ENCODE measurements around the gene GSTM4. TPM values are rescaled to one million over a fixed set of nuclear protein-coding genes. Genes with fewer than 3 reads are reported as not detected.

GSTM4 gene
- total RNA-seq, 3 donors from 2014 or later (not counting 1 experiment from before 2014, with no cell fraction given): 20.5 to 48.8 (median 47.1) TPM

- no peaks in the 10 kb centered on the region for H3K9me3 Mint-ChIP-seq
Observed at GRCh38 chr1:109616391-109616790, 39.5 kb upstream of the GSTM4 start.

DNA sequence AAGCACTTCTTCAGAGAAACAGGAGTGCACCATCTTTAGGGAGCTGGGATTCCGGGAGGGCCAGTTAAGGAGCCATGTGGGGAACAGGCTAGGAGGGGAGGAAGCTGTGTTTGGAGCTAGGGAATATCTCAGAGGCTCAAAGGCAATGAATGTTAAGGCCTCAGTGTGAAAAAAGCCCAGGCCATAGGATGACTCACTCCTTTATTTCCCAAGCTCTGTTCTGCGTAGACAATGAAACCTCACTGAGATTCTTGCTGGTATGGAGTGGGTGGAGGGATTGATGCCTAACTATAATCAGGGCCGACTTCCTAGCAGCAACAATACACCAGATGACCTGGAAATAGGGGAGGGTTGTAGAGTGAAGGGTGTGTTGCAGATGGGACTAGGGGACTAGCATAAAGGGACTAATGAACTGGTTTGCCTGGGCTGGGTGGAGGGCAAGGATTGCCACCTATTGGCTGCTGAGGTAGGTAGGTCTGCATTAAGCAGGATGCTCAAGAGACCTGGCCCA lies 38.6 kb upstream of the GSTM4 start:
- peaks cover 30 to 40% of the 10 kb centered on the region in 2 donors for H3K4me1 Mint-ChIP-seq
- intact Hi-C loops (cut with micrococcal nuclease): no loop called here
- H3K9me3 Mint-ChIP-seq: no peaks in the 10 kb centered on the region
- Histone ChIP-seq H3K9me3 (ENCODE audit: control insufficient read depth, insufficient read depth, low read length) (no peaks in the 10 kb centered on the region), H3K4me1 (ENCODE audit: control insufficient read depth, insufficient read depth, low read length) (peaks cover 38% of the 10 kb centered on the region), H3K27me3 (ENCODE audit: control insufficient read depth, insufficient read depth, low read length) (no peaks in the 10 kb centered on the region), H3K36me3 (ENCODE audit: control insufficient read depth, insufficient read depth, low read length) (no peaks in the 10 kb centered on the region), H3K4me3 (ENCODE audit: low read length) (no peak overlapping the region), H3K27ac (ENCODE audit: low read length) (no peak overlapping the region)
- peak overlapping the region; percentile 9 for H3K4me3 Mint-ChIP-seq
- peaks cover 0 to 2% of the 10 kb centered on the region in 2 donors for H3K27me3 Mint-ChIP-seq (ENCODE audit: low read depth in 2 of 2)
- no peaks in the 10 kb centered on the region for H3K36me3 Mint-ChIP-seq
- WGBS (ENCODE audit: insufficient coverage): 100% methylated on average over 2 of the region's 3 CpGs
- H3K27ac Mint-ChIP-seq: peak overlapping the region in 1 of 2 donors; percentile 10
- ATAC-seq (no peak), DNase-seq (peak in 1 of 2 donors; percentile 37)
- TF ChIP-seq CTCF (IDR thresholded peaks at IDR 0.05): no peak

More at GRCh38 chr1:109616391-109616790, 39.5 kb upstream of the GSTM4 start:
- H3K27ac Mint-ChIP-seq: peak overlapping the region; percentile 6 to 10
- Histone ChIP-seq H3K9me3 (ENCODE audit: control insufficient read depth, insufficient read depth, low read length) (no peaks in the 10 kb centered on the region), H3K36me3 (ENCODE audit: control insufficient read depth, insufficient read depth, low read length) (no peaks in the 10 kb centered on the region), H3K4me3 (ENCODE audit: low read length) (no peak overlapping the region), H3K27me3 (ENCODE audit: control insufficient read depth, insufficient read depth, low read length) (no peaks in the 10 kb centered on the region), H3K4me1 (ENCODE audit: control insufficient read depth, insufficient read depth, low read length) (peaks cover 28% of the 10 kb centered on the region), H3K27ac (ENCODE audit: low read length) (peak overlapping the region; percentile 63)
- intact Hi-C loops (cut with micrococcal nuclease): no loop called here
- H3K4me1 Mint-ChIP-seq: peaks cover 21 to 31% of the 10 kb centered on the region in 2 donors
- H3K36me3 Mint-ChIP-seq: no peaks in the 10 kb centered on the region
- 65% methylated on average over 3 of the region's 3 CpGs for WGBS (ENCODE audit: insufficient coverage)
- peaks cover 0 to 2% of the 10 kb centered on the region in 2 donors for H3K27me3 Mint-ChIP-seq (ENCODE audit: low read depth in 2 of 2)
- no peak for TF ChIP-seq CTCF (IDR thresholded peaks at IDR 0.05)
- no peak overlapping the region for H3K4me3 Mint-ChIP-seq
- DNase-seq (no peak), ATAC-seq (no peak)

DNA sequence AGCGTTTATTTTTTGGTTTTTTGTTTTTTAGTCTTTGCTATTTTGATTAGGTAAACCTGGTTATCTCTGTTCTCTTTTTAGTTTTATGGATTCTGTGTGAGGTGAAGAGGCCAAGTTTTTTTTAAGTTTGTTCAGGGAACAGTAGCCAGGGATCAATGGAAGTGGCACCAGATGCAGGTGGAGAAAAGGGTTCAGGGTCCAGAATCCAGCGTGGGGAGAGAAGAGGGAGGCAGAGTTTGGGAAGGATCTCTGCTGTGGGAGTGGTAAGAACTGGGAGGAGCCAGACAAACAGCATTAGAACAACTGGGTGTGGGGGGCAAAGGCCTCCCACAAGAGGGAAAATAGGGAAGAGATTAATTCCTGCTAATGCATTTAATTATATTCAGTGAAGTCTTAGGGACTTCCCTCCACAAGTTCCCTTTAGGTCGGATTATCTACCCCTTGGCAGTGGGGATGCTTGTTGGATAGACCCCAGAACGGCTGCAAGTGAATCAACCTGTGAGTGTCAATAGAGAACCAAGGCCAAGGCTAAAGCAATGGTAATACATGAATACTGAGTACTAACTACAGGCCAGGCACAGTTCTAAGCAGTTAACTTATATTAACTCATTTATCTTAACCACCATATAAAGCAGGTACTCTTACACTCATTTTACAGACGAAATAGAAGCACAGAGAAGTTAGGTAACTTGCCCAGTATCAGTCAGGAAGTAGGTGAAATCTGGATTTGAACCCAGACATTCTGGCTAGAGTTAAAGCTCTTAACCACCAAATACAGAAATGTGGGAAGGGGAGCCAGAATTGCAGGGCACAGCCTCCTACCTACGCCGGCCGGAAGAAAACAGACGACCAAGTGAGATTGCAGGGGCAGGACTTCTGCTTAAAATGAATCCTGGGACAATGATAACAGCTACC lies 37.0 kb upstream of the GSTM4 start:
- Mint-ChIP-seq H3K4me3 (peak overlapping the region; percentile 99), H3K36me3 (no peaks in the 10 kb centered on the region), H3K27ac (peak overlapping the region; percentile 93 to 99), H3K27me3 (ENCODE audit: low read depth in 2 of 2) (peaks cover 0 to 2% of the 10 kb centered on the region in 2 donors), H3K4me1 (peaks cover 38 to 53% of the 10 kb centered on the region in 2 donors), H3K9me3 (no peaks in the 10 kb centered on the region)
- WGBS (ENCODE audit: insufficient coverage): 31% methylated on average over 8 of the region's 9 CpGs
- ATAC-seq (no peak), DNase-seq (no peak)
- no peaks in the 10 kb centered on the region for H3K9me3 ChIP-seq (ENCODE audit: control insufficient read depth, insufficient read depth, low read length)
- no peak for TF ChIP-seq CTCF (IDR thresholded peaks at IDR 0.05)
- intact Hi-C loops (cut with micrococcal nuclease): no loop called here
- no peaks in the 10 kb centered on the region for H3K36me3 ChIP-seq (ENCODE audit: control insufficient read depth, insufficient read depth, low read length)
- H3K4me1 ChIP-seq (ENCODE audit: control insufficient read depth, insufficient read depth, low read length): peaks cover 54% of the 10 kb centered on the region
- H3K27me3 ChIP-seq (ENCODE audit: control insufficient read depth, insufficient read depth, low read length): no peaks in the 10 kb centered on the region
- peak overlapping the region; percentile 76 for H3K4me3 ChIP-seq (ENCODE audit: low read length)
- H3K27ac ChIP-seq (ENCODE audit: low read length): peak overlapping the region; percentile 80
